Liver (tissue), 9 donors: Measurements from ENCODE around the gene ADIRF. TPM values are rescaled to one million over a fixed set of nuclear protein-coding genes. Genes with fewer than 3 reads are reported as not detected.

ENCODE experiments used
- DNase-seq: peaks from one replicate; pipeline ENCODE4 v3.0.0-alpha.2; 2017; ENCODE audit warnings: low spot score
- H3K27ac ChIP-seq, 2 donors: one replicate each; pipeline ENCODE4 v1.7.0; 2013; ENCODE audit warnings: inconsistent platforms in 2 of 2, low read length in 2 of 2, control low read depth in 1 of 2, low read depth in 1 of 2, mild to moderate bottlenecking in 1 of 2
- H3K27me3 ChIP-seq, 4 donors: one replicate each; pipeline versions ENCODE4 v1.6.1 to v1.7.0; 2013; ENCODE audit warnings: low read length in 3 of 4, inconsistent platforms in 1 of 4, mild to moderate bottlenecking in 1 of 4, moderate library complexity in 1 of 4; ENCODE audit not compliant: control insufficient read depth in 4 of 4, insufficient read depth in 4 of 4
- H3K36me3 ChIP-seq, 4 donors: one replicate each; pipeline versions ENCODE4 v1.6.1 to v1.7.0; 2013; ENCODE audit warnings: low read length in 3 of 4, mild to moderate bottlenecking in 3 of 4, low read depth in 1 of 4, moderate library complexity in 1 of 4; ENCODE audit not compliant: control insufficient read depth in 4 of 4, insufficient read depth in 3 of 4
- H3K4me1 ChIP-seq, 4 donors: one replicate each; pipeline versions ENCODE4 v1.6.1 to v1.7.0; 2013; ENCODE audit warnings: low read length in 3 of 4, mild to moderate bottlenecking in 3 of 4, moderate library complexity in 1 of 4; ENCODE audit not compliant: control insufficient read depth in 4 of 4, insufficient read depth in 4 of 4
- H3K4me3 ChIP-seq, 3 donors: one replicate each; pipeline versions ENCODE4 v1.6.1 to v1.7.0; 2013; ENCODE audit warnings: low read length in 3 of 3, control low read depth in 1 of 3, low read depth in 1 of 3, mild to moderate bottlenecking in 1 of 3
- H3K9ac ChIP-seq, 2 donors: one replicate each; pipeline ENCODE4 v1.7.0; 2013; ENCODE audit warnings: low read length in 2 of 2, mild to moderate bottlenecking in 2 of 2, moderate library complexity in 2 of 2, control low read depth in 1 of 2, low read depth in 1 of 2
- H3K9me3 ChIP-seq, 4 donors: one replicate each; pipeline versions ENCODE4 v1.6.1 to v1.7.0; 2013; ENCODE audit warnings: low read length in 3 of 4; ENCODE audit not compliant: control insufficient read depth in 4 of 4
- EGR1 ChIP-seq, 2 donors: IDR thresholded peaks; 2 replicates each; pipeline ENCODE4 v1.6.1; 2016 to 2018; ENCODE audit warnings: antibody characterized with exemption in 2 of 2, low read depth in 2 of 2
- FOXA1 ChIP-seq: IDR thresholded peaks from 2 replicates; pipeline ENCODE4 v1.6.1; 2016; ENCODE audit warnings: antibody characterized with exemption
- FOXA2 ChIP-seq: IDR thresholded peaks from 2 replicates; pipeline ENCODE4 v1.6.1; 2016; ENCODE audit warnings: antibody characterized with exemption
- GABPA ChIP-seq, 2 donors: IDR thresholded peaks in 1 of 2; conservative IDR thresholded peaks in 1 of 2; 2 replicates each; pipeline ENCODE4 v1.6.1; 2016; ENCODE audit warnings: antibody characterized with exemption in 2 of 2, mild to moderate bottlenecking in 1 of 2, moderate library complexity in 1 of 2
- HNF4A ChIP-seq, 2 donors: conservative IDR thresholded peaks; 2 replicates each; pipeline ENCODE4 v1.6.1; 2016; ENCODE audit warnings: antibody characterized with exemption in 2 of 2, mild to moderate bottlenecking in 2 of 2
- HNF4G ChIP-seq: IDR thresholded peaks from 2 replicates; pipeline ENCODE4 v1.6.1; 2016; ENCODE audit warnings: antibody characterized with exemption
- JUND ChIP-seq, 2 donors: IDR thresholded peaks; 2 replicates each; pipeline ENCODE4 v1.6.1; 2016; ENCODE audit warnings: antibody characterized with exemption in 2 of 2
- NR2F2 ChIP-seq: IDR thresholded peaks from 2 replicates; pipeline ENCODE4 v1.6.1; 2016; ENCODE audit warnings: antibody characterized with exemption
- RAD21 ChIP-seq, 2 donors: IDR thresholded peaks; 2 replicates each; pipeline ENCODE4 v1.6.1; 2016; ENCODE audit warnings: antibody characterized with exemption in 2 of 2, mild to moderate bottlenecking in 2 of 2
- RXRA ChIP-seq, 2 donors: IDR thresholded peaks; 2 replicates each; pipeline ENCODE4 v1.6.1; 2017 to 2018; ENCODE audit warnings: antibody characterized with exemption in 2 of 2, mild to moderate bottlenecking in 1 of 2
- SP1 ChIP-seq: IDR thresholded peaks from 2 replicates; pipeline ENCODE4 v1.6.1; 2018; ENCODE audit warnings: antibody characterized with exemption, mild to moderate bottlenecking
- TAF1 ChIP-seq: conservative IDR thresholded peaks from 2 replicates; pipeline ENCODE4 v1.6.1; 2016; ENCODE audit warnings: antibody characterized with exemption, mild to moderate bottlenecking
- WGBS: extraction: QIAGEN DNeasy Blood & Tissue Kit; methylation state at CpG from one replicate; pipeline ENCODE4 v1.1.7; 2013; 5-methylcytosine and 5-hydroxymethylcytosine counted together
- polyA plus RNA-seq, 2 donors: library from polyadenylated mRNA; stranded (reverse) in 1 of 2; unstranded in 1 of 2; fragments of 200-250 nt in 1 of 2; fragments of >200 nt in 1 of 2; fragmentation: Nextera tagmentation in 1 of 2; extraction: Ambion mirVana in 1 of 2; gene quantifications; one replicate each; pipeline versions ENCODE4 v1.2.1 to v1.2.3, GENCODE V29; 2013 to 2015
- total RNA-seq, 2 donors: library from RNA; depleted of rRNA; stranded (reverse); fragments of >200 nt; gene quantifications; one replicate each; pipeline ENCODE4 v1.2.3, GENCODE V29; 2014
- TF ChIP-seq, protein P1 (sequence below): IDR thresholded peaks from 2 replicates; pipeline ENCODE4 v1.6.1; 2016; ENCODE audit warnings: antibody characterized with exemption
- TF ChIP-seq, protein P2 (sequence below): IDR thresholded peaks from 2 replicates; pipeline ENCODE4 v1.6.1; 2016; ENCODE audit warnings: antibody characterized with exemption
- TF ChIP-seq, protein P3 (sequence below): IDR thresholded peaks from 2 replicates; pipeline ENCODE4 v1.6.1; 2016; ENCODE audit warnings: antibody characterized with exemption
- TF ChIP-seq, protein P4 (sequence below): IDR thresholded peaks from 2 replicates; pipeline ENCODE4 v1.6.1; 2016; ENCODE audit warnings: antibody characterized with exemption, mild to moderate bottlenecking
- donor health status: healthy.
- donor health status: healthy.
- donor health status: healthy.
- donor health status: healthy.
- donor health status: healthy.

Gene ADIRF
- total and polyA plus RNA-seq, 4 donors = 0.61 to 96.3 (median 35.8) TPM

DNA sequence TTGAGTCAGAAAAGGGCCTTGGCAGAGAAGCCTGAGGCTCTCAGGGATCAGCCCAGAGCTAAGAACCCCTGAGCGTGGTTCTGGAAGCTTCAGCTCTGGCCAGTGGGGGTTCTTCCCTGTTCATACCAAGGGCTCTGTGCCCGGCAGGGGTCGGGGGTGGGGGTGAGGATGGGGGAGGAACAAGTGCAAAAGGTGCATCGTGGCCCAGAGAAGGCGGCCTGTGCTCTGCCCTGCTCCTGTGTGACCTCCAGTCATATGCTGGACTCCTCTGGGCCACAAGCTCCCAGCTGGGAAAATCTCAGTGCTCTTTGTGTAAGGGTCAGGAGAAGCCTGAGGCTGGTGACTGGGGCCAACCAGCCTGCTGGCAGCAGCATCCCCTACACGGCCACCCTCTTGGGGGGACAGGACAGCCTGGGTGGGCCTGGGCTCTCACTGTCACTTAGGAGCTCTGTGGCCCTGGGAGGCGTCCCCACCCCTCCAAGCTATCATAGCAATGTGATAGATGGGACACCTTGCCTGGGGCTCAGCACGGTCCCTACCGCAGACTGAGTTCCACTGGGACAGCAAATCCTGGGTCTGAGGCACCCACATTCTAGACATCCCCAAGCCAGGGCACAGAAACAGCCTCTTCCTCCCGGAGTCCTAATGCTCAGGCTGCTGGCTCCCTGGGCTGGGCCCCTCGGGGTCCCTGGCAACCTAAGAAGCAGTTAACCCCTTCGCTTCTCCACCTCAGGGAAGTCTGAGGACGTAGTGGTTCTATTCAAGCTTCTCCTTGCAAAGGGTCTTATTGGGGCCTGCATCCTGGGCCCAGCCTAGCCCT lies 13.4 kb upstream of the ADIRF start:
- H3K9me3 ChIP-seq = no peaks in the 10 kb centered on the region
- no peaks in the 10 kb centered on the region for H3K36me3 ChIP-seq
- TF ChIP-seq EGR1 (IDR thresholded peaks at IDR 0.05; ENCODE audit: low read depth in 2 of 2) (no peak), RXRA (IDR thresholded peaks at IDR 0.05) (no peak), JUND (IDR thresholded peaks at IDR 0.05) (no peak)
- TF ChIP-seq, protein P1, sequence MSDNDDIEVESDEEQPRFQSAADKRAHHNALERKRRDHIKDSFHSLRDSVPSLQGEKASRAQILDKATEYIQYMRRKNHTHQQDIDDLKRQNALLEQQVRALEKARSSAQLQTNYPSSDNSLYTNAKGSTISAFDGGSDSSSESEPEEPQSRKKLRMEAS = no peak
- no peaks in the 10 kb centered on the region for H3K27me3 ChIP-seq
- H3K4me3 ChIP-seq = no peak overlapping the region
- H3K4me1 ChIP-seq = peaks cover 2 to 28% (median 15%) of the 10 kb centered on the region in 4 donors
- 82% methylated on average over 13 of the region's 13 CpGs for WGBS
- no peak overlapping the region for H3K9ac ChIP-seq
- no peak for DNase-seq
- H3K27ac ChIP-seq = peak overlapping the region; percentile 13 to 36

DNA sequence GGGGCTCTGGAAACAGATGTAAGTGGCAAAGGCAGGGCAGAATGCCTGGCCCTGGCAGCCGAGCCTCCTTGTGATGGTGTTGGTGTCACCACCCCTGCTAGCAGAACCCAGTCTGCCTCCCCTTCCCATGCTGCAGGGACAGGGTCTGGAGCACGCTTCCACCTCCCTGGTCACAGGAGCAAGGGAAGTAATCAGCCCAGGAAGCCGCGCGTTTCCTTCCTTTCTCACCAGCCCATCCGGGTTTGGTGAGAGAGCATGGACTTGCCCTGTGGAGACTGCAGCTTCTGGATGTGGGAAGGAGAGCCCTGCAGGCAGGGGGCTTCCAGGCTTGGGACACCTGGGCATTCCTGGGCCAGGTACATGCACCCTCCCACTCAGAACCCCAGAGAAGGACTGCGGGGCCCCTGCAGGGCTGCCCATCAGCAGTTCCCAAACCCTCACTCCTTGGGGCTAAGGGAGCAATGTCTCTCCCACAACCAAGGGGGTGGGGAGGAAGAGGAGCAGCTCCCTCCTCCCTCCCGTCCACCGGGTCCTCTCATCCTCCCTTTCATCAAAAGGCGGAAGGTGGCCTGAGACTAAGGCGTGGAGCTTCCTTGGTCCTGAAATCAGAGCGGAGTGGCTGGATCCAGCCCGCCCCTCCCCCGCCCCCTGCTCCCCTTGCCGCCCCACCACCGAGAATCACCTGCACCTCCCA lies 12.6 kb upstream of the ADIRF start:
- H3K27ac ChIP-seq = peak overlapping the region in 1 of 2 donors; percentile 36
- WGBS = 71% methylated on average over 16 of the region's 16 CpGs
- H3K4me3 ChIP-seq = peak overlapping the region in 1 of 3 donors; percentile 6
- DNase-seq = no peak
- no peaks in the 10 kb centered on the region for H3K9me3 ChIP-seq
- no peaks in the 10 kb centered on the region for H3K36me3 ChIP-seq
- H3K4me1 ChIP-seq = peaks cover 2 to 28% (median 15%) of the 10 kb centered on the region in 4 donors
- H3K9ac ChIP-seq = peak overlapping the region in 1 of 2 donors; percentile 43
- TF ChIP-seq NR2F2 (peak; percentile 33), RAD21 (IDR thresholded peaks at IDR 0.05) (no peak)
- H3K27me3 ChIP-seq = no peaks in the 10 kb centered on the region

DNA sequence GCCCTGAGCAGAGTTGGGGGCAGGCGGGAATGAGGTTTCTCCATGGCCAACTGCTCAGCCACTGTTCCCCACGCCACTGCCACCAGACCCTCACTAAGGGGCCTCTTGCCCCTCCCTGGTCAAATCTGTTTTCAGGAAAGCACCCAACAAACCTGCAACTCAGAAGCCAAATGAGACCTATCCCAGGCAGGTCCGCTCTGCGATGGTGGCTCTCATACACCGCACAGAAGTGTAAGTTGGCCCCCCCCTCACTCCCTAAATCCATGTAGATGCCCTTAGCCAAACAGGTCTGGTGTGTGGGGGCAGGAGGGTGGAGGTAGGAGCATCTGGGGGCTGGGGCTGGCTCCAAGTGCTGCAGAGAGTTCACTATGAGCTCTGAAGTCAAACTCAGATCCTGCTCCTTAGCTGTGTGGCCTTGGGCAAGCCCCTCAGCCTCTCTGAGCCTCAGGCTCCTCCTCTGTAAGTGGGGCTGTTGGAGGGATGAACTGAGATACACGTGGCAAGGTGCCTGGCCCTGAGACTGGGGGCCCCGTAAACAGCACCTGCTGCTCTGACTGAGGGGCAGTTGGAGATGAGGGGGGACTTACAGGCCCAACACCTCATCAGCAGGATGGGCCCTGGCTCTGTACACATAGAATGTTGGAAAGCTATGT lies 12.0 kb upstream of the ADIRF start:
- DNase-seq = no peak
- no peaks in the 10 kb centered on the region for H3K9me3 ChIP-seq
- H3K36me3 ChIP-seq = no peaks in the 10 kb centered on the region
- peaks cover 2 to 28% (median 15%) of the 10 kb centered on the region in 4 donors for H3K4me1 ChIP-seq
- peak overlapping the region in 1 of 2 donors; percentile 43 for H3K9ac ChIP-seq
- H3K27ac ChIP-seq = peak overlapping the region; percentile 21 to 65
- H3K27me3 ChIP-seq = no peaks in the 10 kb centered on the region
- WGBS = 66% methylated on average over 7 of the region's 7 CpGs
- H3K4me3 ChIP-seq = peak overlapping the region in 1 of 3 donors; percentile 17
- no peak for TF ChIP-seq HNF4A (conservative IDR thresholded peaks at IDR 0.05)
- TF ChIP-seq, protein P2, sequence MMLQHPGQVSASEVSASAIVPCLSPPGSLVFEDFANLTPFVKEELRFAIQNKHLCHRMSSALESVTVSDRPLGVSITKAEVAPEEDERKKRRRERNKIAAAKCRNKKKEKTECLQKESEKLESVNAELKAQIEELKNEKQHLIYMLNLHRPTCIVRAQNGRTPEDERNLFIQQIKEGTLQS = no peak
- TF ChIP-seq, protein P3, sequence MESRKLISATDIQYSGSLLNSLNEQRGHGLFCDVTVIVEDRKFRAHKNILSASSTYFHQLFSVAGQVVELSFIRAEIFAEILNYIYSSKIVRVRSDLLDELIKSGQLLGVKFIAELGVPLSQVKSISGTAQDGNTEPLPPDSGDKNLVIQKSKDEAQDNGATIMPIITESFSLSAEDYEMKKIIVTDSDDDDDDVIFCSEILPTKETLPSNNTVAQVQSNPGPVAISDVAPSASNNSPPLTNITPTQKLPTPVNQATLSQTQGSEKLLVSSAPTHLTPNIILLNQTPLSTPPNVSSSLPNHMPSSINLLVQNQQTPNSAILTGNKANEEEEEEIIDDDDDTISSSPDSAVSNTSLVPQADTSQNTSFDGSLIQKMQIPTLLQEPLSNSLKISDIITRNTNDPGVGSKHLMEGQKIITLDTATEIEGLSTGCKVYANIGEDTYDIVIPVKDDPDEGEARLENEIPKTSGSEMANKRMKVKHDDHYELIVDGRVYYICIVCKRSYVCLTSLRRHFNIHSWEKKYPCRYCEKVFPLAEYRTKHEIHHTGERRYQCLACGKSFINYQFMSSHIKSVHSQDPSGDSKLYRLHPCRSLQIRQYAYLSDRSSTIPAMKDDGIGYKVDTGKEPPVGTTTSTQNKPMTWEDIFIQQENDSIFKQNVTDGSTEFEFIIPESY = no peak
- TF ChIP-seq GABPA (IDR thresholded peaks at IDR 0.05 in 1 of 2, conservative IDR thresholded peaks at IDR 0.05 in 1 of 2) = no peak
- TF ChIP-seq, protein P4, sequence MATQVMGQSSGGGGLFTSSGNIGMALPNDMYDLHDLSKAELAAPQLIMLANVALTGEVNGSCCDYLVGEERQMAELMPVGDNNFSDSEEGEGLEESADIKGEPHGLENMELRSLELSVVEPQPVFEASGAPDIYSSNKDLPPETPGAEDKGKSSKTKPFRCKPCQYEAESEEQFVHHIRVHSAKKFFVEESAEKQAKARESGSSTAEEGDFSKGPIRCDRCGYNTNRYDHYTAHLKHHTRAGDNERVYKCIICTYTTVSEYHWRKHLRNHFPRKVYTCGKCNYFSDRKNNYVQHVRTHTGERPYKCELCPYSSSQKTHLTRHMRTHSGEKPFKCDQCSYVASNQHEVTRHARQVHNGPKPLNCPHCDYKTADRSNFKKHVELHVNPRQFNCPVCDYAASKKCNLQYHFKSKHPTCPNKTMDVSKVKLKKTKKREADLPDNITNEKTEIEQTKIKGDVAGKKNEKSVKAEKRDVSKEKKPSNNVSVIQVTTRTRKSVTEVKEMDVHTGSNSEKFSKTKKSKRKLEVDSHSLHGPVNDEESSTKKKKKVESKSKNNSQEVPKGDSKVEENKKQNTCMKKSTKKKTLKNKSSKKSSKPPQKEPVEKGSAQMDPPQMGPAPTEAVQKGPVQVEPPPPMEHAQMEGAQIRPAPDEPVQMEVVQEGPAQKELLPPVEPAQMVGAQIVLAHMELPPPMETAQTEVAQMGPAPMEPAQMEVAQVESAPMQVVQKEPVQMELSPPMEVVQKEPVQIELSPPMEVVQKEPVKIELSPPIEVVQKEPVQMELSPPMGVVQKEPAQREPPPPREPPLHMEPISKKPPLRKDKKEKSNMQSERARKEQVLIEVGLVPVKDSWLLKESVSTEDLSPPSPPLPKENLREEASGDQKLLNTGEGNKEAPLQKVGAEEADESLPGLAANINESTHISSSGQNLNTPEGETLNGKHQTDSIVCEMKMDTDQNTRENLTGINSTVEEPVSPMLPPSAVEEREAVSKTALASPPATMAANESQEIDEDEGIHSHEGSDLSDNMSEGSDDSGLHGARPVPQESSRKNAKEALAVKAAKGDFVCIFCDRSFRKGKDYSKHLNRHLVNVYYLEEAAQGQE = no peak
- TF ChIP-seq SP1 = no peak
- TF ChIP-seq RXRA (IDR thresholded peaks at IDR 0.05) = no peak
- no peak for TF ChIP-seq RAD21 (IDR thresholded peaks at IDR 0.05)
- no peak for TF ChIP-seq HNF4G
- no peak for TF ChIP-seq EGR1 (IDR thresholded peaks at IDR 0.05; ENCODE audit: low read depth in 2 of 2)
- no peak for TF ChIP-seq TAF1
- TF ChIP-seq JUND (IDR thresholded peaks at IDR 0.05) = no peak
- TF ChIP-seq, protein P1 = no peak
- no peak for TF ChIP-seq FOXA1
- TF ChIP-seq FOXA2 = no peak
